MCF 10A (cell line): Measurements from ENCODE around the gene RCOR1. TPM values are rescaled to one million over a fixed set of nuclear protein-coding genes. Genes with fewer than 3 reads are reported as not detected.

Experiments
- BruUV-seq: library from RNA; stranded (reverse); fragments of 400-500 nt; replicated peaks from 2 replicates; lab custom pipeline; 2021; lab: Mats Ljungman, UMichigan
- CTCF ChIA-PET: fragments of 300-600 bp; sonication (Branson Sonifier 250); formaldehyde crosslinking; extraction: SDS; loops from one replicate; lab custom pipeline; 2021; ENCODE audit warnings: antibody characterized with exemption, inconsistent platforms; lab: Yijun Ruan, JAX
- POLR2A ChIA-PET: fragments of 300-600, 350-650 bp; sonication (Branson Sonifier 250); formaldehyde crosslinking; extraction: SDS; loops from one replicate; lab custom pipeline; 2020; ENCODE audit warnings: antibody characterized with exemption, inconsistent platforms; lab: Yijun Ruan, JAX
- DNase-seq: peaks from one replicate; pipeline ENCODE4 v3.0.0-alpha.2; 2018; ENCODE audit not compliant: unreplicated experiment
- H3K27ac Mint-ChIP-seq: one replicate; pipeline ENCODE4 v1.8.0; 2022; ENCODE audit warnings: mild to moderate bottlenecking, low read depth, mixed read lengths; ENCODE audit not compliant: unreplicated experiment
- H3K27me3 Mint-ChIP-seq: one replicate; pipeline ENCODE4 v1.8.0; 2022; ENCODE audit warnings: mixed read lengths; ENCODE audit not compliant: insufficient read depth, unreplicated experiment
- H3K36me3 Mint-ChIP-seq: one replicate; pipeline ENCODE4 v1.8.0; 2022; ENCODE audit warnings: mild to moderate bottlenecking, moderate library complexity, mixed read lengths; ENCODE audit not compliant: insufficient read depth, unreplicated experiment
- H3K4me1 Mint-ChIP-seq: one replicate; pipeline ENCODE4 v1.8.0; 2022; ENCODE audit warnings: mixed read lengths; ENCODE audit not compliant: insufficient read depth, unreplicated experiment
- H3K4me3 Mint-ChIP-seq: one replicate; pipeline ENCODE4 v1.8.0; 2022; ENCODE audit warnings: mild to moderate bottlenecking, moderate library complexity, mixed read lengths; ENCODE audit not compliant: unreplicated experiment
- H3K9me3 Mint-ChIP-seq: one replicate; pipeline ENCODE4 v1.8.0; 2022; ENCODE audit warnings: mixed read lengths; ENCODE audit not compliant: unreplicated experiment
- CTCF ChIP-seq: fragments of 200-600 bp; IDR thresholded peaks from one replicate; pipeline ENCODE4 v1.8.0; 2022; ENCODE audit warnings: antibody characterized with exemption, mild to moderate bottlenecking; ENCODE audit not compliant: unreplicated experiment
- intact Hi-C: fragments of 100-400 bp; cut with micrococcal nuclease; formaldehyde crosslinking; loops from 2 replicates; pipeline ENCODE4 v1.14.1; 2022
- total RNA-seq: library from RNA; stranded (reverse); gene quantifications from 2 replicates; pipeline ENCODE4 v1.2.3, GENCODE V29; 2022

The RCOR1 gene
- total RNA-seq, 1 experiment from 2014 or later, result 45.6 TPM

DNA sequence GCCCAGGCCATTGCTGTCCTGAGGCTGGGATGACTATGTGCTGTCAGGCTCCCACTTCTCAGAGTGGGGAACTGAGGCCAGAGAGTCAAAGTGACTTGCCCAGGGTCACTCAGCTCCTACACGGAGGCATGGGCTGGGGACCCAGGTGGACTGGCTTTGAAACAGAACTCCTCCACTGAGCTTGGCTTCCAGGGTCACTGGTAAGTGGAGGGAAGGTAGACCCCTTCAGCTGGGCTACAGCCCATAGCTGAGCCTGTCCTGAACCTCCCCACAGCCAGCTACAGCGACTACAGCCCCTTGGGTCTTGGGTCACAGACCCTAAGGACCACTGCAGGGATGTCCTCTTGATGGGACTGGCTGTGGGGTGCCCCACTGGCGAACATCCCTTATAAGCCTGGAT lies 144.5 kb downstream of the RCOR1 start:
- no peaks in the 10 kb centered on the region for H3K4me1 Mint-ChIP-seq
- CTCF ChIA-PET, result no interaction called here
- H3K9me3 Mint-ChIP-seq, result no peaks in the 10 kb centered on the region
- H3K27me3 Mint-ChIP-seq, result no peaks in the 10 kb centered on the region
- no peak for TF ChIP-seq CTCF
- intact Hi-C loops, result no loop called here
- POLR2A ChIA-PET, result interaction anchor here (1.2 kb wide), 1 partner anchor 15 kb away, joined by 3 read pairs; no protein-coding TSS in a partner anchor
- H3K27ac Mint-ChIP-seq, result no peak overlapping the region
- no peak for DNase-seq
- H3K36me3 Mint-ChIP-seq, result peaks cover 47% of the 10 kb centered on the region
- H3K4me3 Mint-ChIP-seq, result no peak overlapping the region
- BruUV-seq, result no TSS peak

- ChIA-PET POLR2A (interaction anchor here (1.2 kb wide), 1 partner anchor 16 kb away, joined by 3 read pairs; no protein-coding TSS in a partner anchor), CTCF (interaction anchor here (0.6 kb wide), 1 partner anchor 26 kb away, joined by 3 read pairs; no protein-coding TSS in a partner anchor)
- no peak overlapping the region for H3K4me3 Mint-ChIP-seq
- H3K36me3 Mint-ChIP-seq, result peaks cover 45% of the 10 kb centered on the region
- no peaks in the 10 kb centered on the region for H3K4me1 Mint-ChIP-seq
- no peaks in the 10 kb centered on the region for H3K9me3 Mint-ChIP-seq
- H3K27me3 Mint-ChIP-seq, result no peaks in the 10 kb centered on the region
- intact Hi-C loops, result no loop called here
- BruUV-seq, result no TSS peak
- no peak overlapping the region for H3K27ac Mint-ChIP-seq
- no peak for DNase-seq
- no peak for TF ChIP-seq CTCF
Observed at GRCh38 chr14:102737402-102738372, 145.2 kb downstream of the RCOR1 start.

- POLR2A ChIA-PET, result no interaction called here
- intact Hi-C loops, result no loop called here
- no TSS peak for BruUV-seq
- H3K27ac Mint-ChIP-seq, result no peak overlapping the region
- no peak for TF ChIP-seq CTCF
- H3K27me3 Mint-ChIP-seq, result no peaks in the 10 kb centered on the region
- H3K9me3 Mint-ChIP-seq, result no peaks in the 10 kb centered on the region
- H3K36me3 Mint-ChIP-seq, result peaks cover 45% of the 10 kb centered on the region
- no peak overlapping the region for H3K4me3 Mint-ChIP-seq
- no peak for DNase-seq
- H3K4me1 Mint-ChIP-seq, result no peaks in the 10 kb centered on the region
- CTCF ChIA-PET, result no interaction called here
Observed at GRCh38 chr14:102738373-102739189, 146.1 kb downstream of the RCOR1 start.

DNA sequence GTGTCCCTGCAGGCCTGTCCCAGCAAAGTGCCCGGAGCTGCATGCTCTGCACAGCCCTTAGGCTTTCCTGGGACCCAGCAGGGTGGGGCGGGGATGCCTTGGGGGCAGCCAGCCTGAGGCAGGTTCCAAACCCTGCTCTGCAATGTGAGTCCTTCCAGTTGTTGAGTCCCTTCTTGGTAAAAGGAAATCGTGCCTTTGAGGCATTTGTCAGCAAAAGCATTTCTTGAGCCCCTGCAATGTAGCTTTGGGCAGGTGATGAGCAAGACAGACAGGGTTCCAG lies 146.7 kb downstream of the RCOR1 start:
- CTCF ChIA-PET, result no interaction called here
- H3K4me1 Mint-ChIP-seq, result no peaks in the 10 kb centered on the region
- no TSS peak for BruUV-seq

More for the DNA sequence above, 146.7 kb downstream of the RCOR1 start:
- no peak for DNase-seq
- POLR2A ChIA-PET, result no interaction called here
- Mint-ChIP-seq H3K27me3 (no peaks in the 10 kb centered on the region), H3K9me3 (no peaks in the 10 kb centered on the region), H3K27ac (no peak overlapping the region), H3K4me3 (no peak overlapping the region), H3K36me3 (peaks cover 43% of the 10 kb centered on the region)
- TF ChIP-seq CTCF, result no peak
- intact Hi-C loops, result no loop called here
